Fibroblast of lung (primary cell): ENCODE data around the gene EIF1B. TPM values are rescaled to one million over a fixed set of nuclear protein-coding genes. Genes with fewer than 3 reads are reported as not detected.
"Not testable (repeated sequence)": the region's sequence is repeated elsewhere in the genome, so short reads cannot be mapped to it uniquely, and the experiment has no call there.

Experiments
- DNase-seq, 2 donors: peaks; one replicate each; pipeline versions ENCODE4 v3.0.0 to v3.0.0-alpha.2; 2010; ENCODE audit warnings: low read depth in 2 of 2
- H2AFZ ChIP-seq: 2 replicates; pipeline ENCODE4 v1.5.1; 2012; ENCODE audit warnings: low read length, control low read depth, inconsistent platforms
- H3K27ac ChIP-seq: 2 replicates; pipeline ENCODE4 v1.5.1; 2011; ENCODE audit warnings: low read length, control low read depth; ENCODE audit not compliant: insufficient read depth
- H3K27me3 ChIP-seq: 2 replicates; pipeline ENCODE4 v1.5.1; 2011; ENCODE audit warnings: mild to moderate bottlenecking, low read length; ENCODE audit not compliant: control insufficient read depth, insufficient read depth
- H3K36me3 ChIP-seq: 2 replicates; pipeline ENCODE4 v1.5.1; 2011; ENCODE audit warnings: low read length; ENCODE audit not compliant: control insufficient read depth, insufficient read depth
- H3K4me1 ChIP-seq: 2 replicates; pipeline ENCODE4 v1.5.1; 2011; ENCODE audit warnings: low read length; ENCODE audit not compliant: control insufficient read depth, insufficient read depth; ENCODE audit errors: extremely low read depth
- H3K4me2 ChIP-seq: 2 replicates; pipeline ENCODE4 v1.5.1; 2011; ENCODE audit warnings: low read length, control low read depth; ENCODE audit not compliant: insufficient read depth; ENCODE audit errors: extremely low read depth
- H3K4me3 ChIP-seq, 4 experiments: fragments of 200-600 bp in 1 of 4; sonication (generic) in 1 of 4; replicated peaks in 1 of 4; 2 replicates each; pipeline ENCODE4 v1.5.1; 2011 to 2016; ENCODE audit warnings: low read length in 4 of 4, low read depth in 3 of 4, mild to moderate bottlenecking in 3 of 4, control low read depth in 2 of 4, inconsistent platforms in 1 of 4, mixed read lengths in 1 of 4; ENCODE audit not compliant: insufficient read depth in 1 of 4; ENCODE audit errors: control extremely low read depth in 1 of 4
- H3K79me2 ChIP-seq: 2 replicates; pipeline ENCODE4 v1.5.1; 2012; ENCODE audit warnings: mild to moderate bottlenecking, low read length, inconsistent platforms; ENCODE audit not compliant: control insufficient read depth, insufficient read depth
- H3K9ac ChIP-seq: 2 replicates; pipeline ENCODE4 v1.5.1; 2011; ENCODE audit warnings: mild to moderate bottlenecking, low read length, control low read depth; ENCODE audit not compliant: insufficient read depth
- H3K9me3 ChIP-seq: 2 replicates; pipeline ENCODE4 v1.5.1; 2012; ENCODE audit warnings: low read depth, low read length; ENCODE audit not compliant: control insufficient read depth, insufficient read depth
- H4K20me1 ChIP-seq: 2 replicates; pipeline ENCODE4 v1.5.1; 2011; ENCODE audit warnings: low read length; ENCODE audit not compliant: control insufficient read depth, insufficient read depth; ENCODE audit errors: extremely low read depth
- CTCF ChIP-seq, 2 donors: IDR thresholded peaks in 1 of 2; conservative IDR thresholded peaks in 1 of 2; 1 replicate in 1 of 2; 2 replicates in 1 of 2; pipeline ENCODE4 v1.5.1; 2011 to 2012; ENCODE audit warnings: low read length in 2 of 2, control low read depth in 1 of 2, inconsistent platforms in 1 of 2, low read depth in 1 of 2, mild to moderate bottlenecking in 1 of 2
- EZH2 ChIP-seq: IDR thresholded peaks from 2 replicates; pipeline ENCODE4 v1.5.1; 2012; ENCODE audit warnings: low read length, control low read depth, mild to moderate bottlenecking; ENCODE audit errors: missing control alignments
- polyA plus RNA-seq, 2 donors: library from polyadenylated mRNA; depleted of rRNA in 1 of 2; stranded (reverse) in 1 of 2; unstranded in 1 of 2; fragments of >200 nt; gene quantifications; 2 replicates each; pipeline ENCODE4 v1.2.1, GENCODE V29; 2011 to 2012; ENCODE audit warnings: missing spikeins in 1 of 2
- total RNA-seq: library from RNA; depleted of rRNA; stranded (reverse); fragments of >200 nt; gene quantifications from 2 replicates; pipeline ENCODE4 v1.2.1, GENCODE V29; 2014

EIF1B gene
- total and polyA plus RNA-seq, 2 donors (not counting 1 experiment from before 2014, with no cell fraction given), result 24.8 to 36.7 TPM

GRCh38 chr3:40278791-40279190 is 30.7 kb upstream of the EIF1B start:
- Histone ChIP-seq H3K79me2 (no peaks in the 10 kb centered on the region), H3K9ac (no peak overlapping the region), H3K4me1 (no peaks in the 10 kb centered on the region), H3K27ac (no peak overlapping the region), H3K4me2 (no peak overlapping the region), H3K27me3 (no peaks in the 10 kb centered on the region), H3K4me3 (no peak overlapping the region), H3K9me3 (no peaks in the 10 kb centered on the region), H2AFZ (no peak overlapping the region), H4K20me1 (no peaks in the 10 kb centered on the region), H3K36me3 (no peaks in the 10 kb centered on the region)
- TF ChIP-seq CTCF (conservative IDR thresholded peaks at IDR 0.05 in 1 of 2, IDR thresholded peaks at IDR 0.05 in 1 of 2; ENCODE audit: low read depth in 1 of 2, low read length in 2 of 2), result no peak
- no peak for TF ChIP-seq EZH2
- no peak for DNase-seq

- H3K36me3 ChIP-seq, result no peaks in the 10 kb centered on the region
Measured at GRCh38 chr3:40281995-40282394, 27.5 kb upstream of the EIF1B start.

GRCh38 chr3:40283057-40283456 is 26.4 kb upstream of the EIF1B start:
- H3K27me3 ChIP-seq, result not testable (repeated sequence)

More at GRCh38 chr3:40281995-40282394, 27.5 kb upstream of the EIF1B start:
- H3K4me2 ChIP-seq, result no peak overlapping the region
- H2AFZ ChIP-seq, result no peak overlapping the region
- DNase-seq, result no peak
- no peaks in the 10 kb centered on the region for H3K27me3 ChIP-seq
- TF ChIP-seq CTCF (conservative IDR thresholded peaks at IDR 0.05 in 1 of 2, IDR thresholded peaks at IDR 0.05 in 1 of 2; ENCODE audit: low read depth in 1 of 2, low read length in 2 of 2), result no peak
- no peak for TF ChIP-seq EZH2
- H3K4me1 ChIP-seq, result no peaks in the 10 kb centered on the region
- H3K9me3 ChIP-seq, result no peaks in the 10 kb centered on the region
- H3K9ac ChIP-seq, result no peak overlapping the region
- H3K79me2 ChIP-seq, result no peaks in the 10 kb centered on the region
- H3K4me3 ChIP-seq, result no peak overlapping the region
- no peaks in the 10 kb centered on the region for H4K20me1 ChIP-seq
- no peak overlapping the region for H3K27ac ChIP-seq

More at GRCh38 chr3:40283057-40283456, 26.4 kb upstream of the EIF1B start:
- not testable (repeated sequence) for H3K4me1 ChIP-seq, H3K9me3 ChIP-seq, H3K79me2 ChIP-seq, H4K20me1 ChIP-seq, H3K4me3 ChIP-seq, H3K36me3 ChIP-seq, H3K9ac ChIP-seq, H2AFZ ChIP-seq, H3K27ac ChIP-seq, DNase-seq, H3K4me2 ChIP-seq
